Inflammatory macrophage (primary cell): ENCODE data around the gene OTUD7B.
"Not testable (repeated sequence)": the region's sequence is repeated elsewhere in the genome, so short reads cannot be mapped to it uniquely, and the experiment has no call there.

ENCODE experiments used
- DNase-seq, 2 donors: peaks; one replicate each; pipeline ENCODE4 v3.0.0-alpha.2; 2020 to 2022

Gene OTUD7B

DNA sequence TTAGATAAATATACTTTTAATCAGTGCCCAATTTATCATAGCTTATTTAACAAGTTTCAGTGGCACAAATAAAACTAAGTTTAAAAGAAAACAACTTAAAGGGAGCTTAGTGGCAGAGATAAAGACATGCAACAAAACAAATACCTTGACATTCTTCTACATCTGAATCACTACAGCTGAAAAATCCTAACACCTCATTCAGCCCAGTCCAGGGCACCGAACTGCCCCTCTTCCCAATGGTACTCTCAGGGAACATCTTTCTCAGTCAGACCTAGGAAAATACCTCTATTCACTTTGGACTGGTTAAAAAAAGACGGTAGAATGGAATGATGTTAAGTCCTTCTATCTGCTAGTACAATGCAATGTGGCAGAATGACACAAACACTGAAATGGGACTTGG is 8.3 kb downstream of the OTUD7B start:
- DNase-seq: no peak

DNA sequence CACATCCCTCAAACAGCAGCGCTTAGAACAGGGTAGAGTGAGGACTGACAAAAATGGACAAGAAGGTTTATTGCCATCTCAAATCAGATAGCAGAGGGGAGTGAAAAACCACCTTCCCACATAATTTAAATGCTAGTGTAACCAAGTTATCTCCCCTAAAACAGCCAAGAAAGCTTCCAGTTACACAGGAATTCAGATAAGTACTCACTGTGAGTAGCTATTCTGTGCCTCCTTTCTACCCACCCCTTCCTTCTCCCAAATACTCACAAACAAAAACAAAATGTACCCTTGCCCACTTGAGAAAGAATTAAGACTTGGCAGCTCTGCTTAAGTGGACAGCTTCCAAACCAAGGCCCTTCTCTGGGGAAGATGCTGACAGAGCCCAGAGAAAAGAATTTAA is 9.1 kb downstream of the OTUD7B start:
- DNase-seq: no peak

DNA sequence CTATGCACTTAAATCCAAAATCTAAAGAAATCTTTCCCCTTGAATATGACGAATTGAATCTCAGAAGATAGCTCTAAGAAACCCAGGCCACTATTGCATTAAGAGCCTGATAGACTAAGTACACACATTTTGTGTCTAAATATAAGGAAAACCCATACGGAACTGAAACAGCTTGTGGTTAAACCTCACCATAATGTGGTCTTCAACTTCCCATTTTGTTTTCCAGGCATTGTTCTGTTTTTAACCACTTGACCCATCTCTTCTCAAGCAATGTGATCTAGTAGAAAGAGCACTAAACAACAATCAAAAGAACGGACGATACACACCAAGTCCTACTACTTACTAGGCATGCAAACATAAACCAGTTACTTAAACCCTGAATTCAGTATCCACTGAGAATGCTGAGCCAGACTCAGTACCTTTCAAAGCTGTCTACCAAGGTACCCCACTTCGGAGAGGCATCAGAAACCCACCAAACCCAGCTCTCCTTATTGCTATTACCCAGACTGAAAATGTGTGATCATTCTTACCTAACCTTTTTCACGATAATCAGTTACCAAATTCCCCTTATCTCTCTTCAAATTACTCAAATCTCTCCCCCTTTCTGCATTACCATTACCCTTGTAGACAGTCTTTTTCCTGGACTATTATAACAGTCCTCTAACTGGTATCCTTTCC is 12.8 kb downstream of the OTUD7B start:
- DNase-seq: peak; percentile 88 to 95

DNA sequence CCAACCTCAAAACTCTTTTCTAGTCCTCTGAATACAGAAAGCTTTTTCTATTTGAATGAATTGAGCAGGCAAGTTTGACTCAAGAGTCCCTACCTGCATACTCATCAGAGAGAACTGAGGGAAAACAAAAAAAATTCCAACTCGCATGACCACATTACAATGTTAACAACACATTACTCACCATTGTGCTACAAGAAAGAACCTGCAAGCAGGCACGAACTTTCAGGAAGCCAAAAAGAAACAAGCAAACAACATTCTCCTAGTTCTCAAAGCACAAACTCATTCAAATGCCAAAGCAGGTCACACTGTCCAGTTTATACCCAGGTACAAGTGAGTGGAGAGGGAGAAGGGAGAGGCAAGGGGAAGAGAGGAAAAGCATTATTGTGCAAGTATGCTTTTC is 14.6 kb downstream of the OTUD7B start:
- DNase-seq: no peak

DNA sequence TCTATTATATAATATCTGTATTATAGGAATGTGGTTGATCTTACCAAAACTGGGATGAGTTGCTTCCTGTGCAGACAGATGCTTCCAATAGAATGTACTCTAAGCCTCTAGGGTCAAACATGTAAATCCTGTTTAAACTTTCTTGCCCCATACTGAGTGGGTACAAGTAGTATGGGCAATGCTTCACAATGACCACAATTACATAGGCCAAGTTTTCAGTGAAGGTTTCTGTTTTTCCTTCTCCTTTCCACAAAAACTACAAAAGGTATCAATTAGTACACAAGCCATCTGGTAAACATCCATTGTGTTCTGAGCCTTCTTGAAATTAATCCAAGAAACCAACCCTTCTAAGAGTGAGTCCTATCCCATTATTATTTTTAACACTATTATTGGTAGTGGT is 16.8 kb downstream of the OTUD7B start:
- DNase-seq: no peak

DNA sequence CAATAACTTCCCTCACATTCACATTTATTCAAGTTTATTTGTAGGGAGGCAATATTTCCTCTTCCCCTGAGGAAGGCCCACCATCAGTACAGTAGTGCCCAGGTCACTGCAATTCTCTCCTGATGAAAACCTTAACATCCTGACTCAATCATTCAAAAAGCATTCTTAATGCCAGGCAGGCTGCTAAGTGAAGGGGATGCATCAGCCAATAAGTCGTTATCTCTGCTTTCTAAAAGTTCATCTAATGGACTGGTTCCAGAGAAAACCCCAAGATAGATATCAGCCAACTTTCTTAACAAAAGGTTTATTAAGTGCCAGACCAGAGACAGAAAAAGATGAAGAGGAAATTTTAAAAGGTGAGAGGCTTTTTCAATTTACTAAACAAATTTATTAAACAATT is 17.3 kb downstream of the OTUD7B start:
- no peak for DNase-seq

DNA sequence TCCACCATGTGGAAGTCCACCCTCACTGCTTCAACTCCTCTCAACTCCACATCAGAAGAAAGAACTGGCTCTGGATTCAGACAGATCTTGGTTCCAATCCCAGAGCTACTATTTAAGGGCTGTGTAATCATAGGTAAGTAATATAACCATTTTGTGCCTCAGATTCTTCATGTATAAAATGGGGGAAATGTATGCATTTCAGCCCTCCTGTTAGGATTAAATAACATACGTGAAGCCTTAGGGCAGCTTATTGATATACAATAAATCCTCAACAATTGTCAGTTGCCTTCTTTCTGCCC is 23.3 kb downstream of the OTUD7B start:
- no peak for DNase-seq

DNA sequence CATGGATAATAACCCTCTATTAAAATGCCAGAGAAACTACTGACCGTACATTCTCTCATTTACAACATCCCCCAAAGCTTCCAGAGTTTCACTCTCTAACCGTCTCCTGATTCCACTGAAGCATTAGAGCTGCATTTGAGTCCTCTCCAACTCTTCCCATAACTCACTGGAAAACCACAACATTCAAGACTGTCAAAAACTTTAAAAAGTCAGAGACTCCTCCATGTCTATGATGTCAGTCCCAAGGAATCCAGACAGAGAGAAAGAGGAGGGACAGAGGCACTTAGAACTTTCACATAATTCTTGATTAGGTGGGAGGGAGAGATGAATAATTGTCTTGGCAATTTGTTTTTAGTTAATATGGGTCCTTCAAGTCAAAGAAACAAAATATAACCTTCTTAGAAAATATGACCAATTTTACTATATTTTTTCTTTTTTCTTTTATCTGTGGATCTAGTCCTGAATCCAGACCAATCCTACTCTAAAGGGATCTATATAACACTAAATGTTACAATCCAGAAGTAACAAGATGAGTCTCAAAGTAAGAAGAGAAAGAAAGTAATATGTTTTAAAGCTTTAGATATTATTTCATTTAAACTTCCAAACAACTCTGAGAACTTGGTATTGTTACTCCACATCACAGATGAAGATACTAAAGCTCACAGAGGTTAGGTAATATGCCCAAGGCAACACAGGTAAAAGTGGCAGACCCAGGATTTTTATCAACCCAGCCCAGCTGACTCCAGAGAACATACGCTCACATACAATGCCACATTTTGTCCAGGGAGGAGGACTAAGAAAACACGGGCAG is 23.8 kb downstream of the OTUD7B start:
- DNase-seq: no peak

DNA sequence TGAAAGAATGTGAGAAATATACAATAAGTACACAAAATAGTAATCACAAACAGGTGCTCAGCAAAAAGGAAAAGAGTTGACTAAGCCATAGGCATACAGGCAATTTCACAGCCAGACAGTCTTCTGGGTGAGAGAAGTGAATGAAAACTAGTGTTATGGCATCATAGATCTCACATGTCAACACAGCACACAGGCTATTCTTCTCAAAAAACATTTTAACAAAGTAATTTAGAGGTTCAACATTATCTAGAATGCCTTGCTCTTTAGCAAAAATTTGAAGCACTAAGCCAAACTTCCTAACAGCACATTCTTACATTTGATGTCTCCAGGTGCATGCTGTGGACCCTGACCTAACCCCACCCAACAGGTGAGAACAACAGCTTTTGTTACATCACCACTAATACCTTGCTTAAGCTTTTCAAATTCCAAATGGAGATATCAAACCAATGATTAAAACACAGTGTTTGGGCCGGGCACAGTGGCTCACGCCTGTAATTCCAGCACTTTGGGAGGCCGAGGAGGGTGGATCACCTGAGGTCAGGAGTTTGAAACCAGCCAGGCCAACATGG is 30.5 kb downstream of the OTUD7B start:
- no peak for DNase-seq

DNA sequence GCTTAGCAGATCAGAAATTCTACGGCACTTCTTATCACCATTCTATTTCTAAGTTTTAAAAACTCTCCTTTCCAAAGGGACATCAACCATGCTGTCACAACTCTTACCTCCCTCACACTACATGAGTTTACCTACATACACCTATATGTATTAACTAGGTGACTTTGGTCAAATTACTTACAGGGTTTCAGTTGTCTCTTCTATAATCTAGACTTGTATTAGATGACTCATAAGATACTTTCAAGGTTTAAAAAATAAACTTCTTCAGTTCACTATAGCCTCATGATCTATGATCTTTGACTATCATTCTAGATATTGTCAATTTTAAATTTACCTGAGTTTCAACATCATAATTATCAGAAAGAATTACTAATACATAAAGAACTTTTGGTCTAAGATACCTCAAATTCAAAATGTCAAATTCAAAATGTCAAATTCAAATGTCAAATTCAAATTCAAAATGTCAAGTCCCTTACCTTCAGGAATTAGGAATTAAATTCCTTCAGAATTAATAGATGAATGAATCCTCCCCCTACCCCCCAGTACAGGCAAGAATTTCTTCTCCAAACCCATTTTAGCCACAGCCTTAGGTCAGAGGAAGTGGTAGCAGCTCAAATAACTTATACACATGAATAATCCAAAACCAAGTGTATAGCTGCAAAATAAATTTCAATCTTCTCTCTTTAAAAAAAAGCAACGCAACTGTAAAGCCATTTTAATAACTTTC is 31.1 kb downstream of the OTUD7B start:
- no peak for DNase-seq

DNA sequence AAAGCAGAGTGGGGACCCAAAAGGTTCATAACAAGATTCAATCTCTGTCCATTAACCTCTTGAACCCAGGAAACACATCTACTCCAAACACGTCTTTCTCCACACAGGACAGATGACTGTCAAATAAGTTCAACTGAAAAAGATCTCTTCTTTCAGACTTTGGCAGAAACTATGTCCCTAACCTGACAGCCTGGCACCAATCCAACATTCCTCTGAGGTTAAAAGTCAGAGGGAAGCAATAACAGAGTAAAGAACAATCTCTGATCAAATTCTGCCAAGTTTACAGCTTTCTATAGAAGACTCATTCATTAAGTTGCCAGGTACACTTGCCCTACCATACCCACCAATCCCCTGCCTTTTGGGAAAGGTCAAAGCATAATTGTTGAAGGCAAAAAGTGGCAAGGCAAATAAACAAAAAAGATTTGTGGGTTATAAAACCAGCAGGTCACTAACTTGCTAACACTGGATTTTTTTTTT is 31.9 kb downstream of the OTUD7B start:
- DNase-seq: no peak

DNA sequence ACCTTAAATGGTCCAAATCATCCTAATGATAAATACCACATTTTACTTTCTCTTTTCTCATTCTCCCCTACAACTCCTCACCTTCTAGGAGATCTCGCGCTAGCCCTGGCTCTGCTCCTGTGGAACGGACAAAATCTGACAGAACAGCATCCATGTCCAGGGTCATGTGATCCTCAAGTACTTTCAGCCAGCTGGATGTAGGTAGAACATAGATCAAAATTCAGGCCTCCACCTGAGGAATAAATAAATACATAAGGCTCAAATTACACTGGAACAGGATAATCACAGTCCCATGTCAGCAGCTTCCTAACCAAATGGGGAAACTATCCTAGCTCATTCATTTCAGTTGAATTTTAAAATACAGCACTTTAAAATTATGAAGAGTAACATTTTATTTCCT is 33.2 kb downstream of the OTUD7B start:
- no peak for DNase-seq

DNA sequence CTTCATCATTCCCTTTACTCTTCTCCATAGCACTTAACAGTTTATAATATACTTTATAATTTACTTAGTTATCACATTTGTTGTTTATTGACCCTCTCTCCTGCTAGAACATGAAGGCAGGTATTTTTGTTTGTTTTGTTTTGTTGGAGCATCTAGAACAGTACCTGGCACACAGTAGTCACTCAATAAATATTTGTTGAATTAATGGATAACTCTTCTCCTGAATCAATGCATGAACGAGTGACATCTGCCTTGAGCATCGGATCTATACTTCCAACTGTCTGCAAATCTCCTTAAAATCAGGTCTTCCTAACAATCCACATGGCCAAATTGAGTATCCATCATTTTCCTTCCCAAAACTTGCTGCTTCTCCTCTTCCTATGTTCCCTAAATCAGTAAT is 38.0 kb downstream of the OTUD7B start:
- DNase-seq: no peak

DNA sequence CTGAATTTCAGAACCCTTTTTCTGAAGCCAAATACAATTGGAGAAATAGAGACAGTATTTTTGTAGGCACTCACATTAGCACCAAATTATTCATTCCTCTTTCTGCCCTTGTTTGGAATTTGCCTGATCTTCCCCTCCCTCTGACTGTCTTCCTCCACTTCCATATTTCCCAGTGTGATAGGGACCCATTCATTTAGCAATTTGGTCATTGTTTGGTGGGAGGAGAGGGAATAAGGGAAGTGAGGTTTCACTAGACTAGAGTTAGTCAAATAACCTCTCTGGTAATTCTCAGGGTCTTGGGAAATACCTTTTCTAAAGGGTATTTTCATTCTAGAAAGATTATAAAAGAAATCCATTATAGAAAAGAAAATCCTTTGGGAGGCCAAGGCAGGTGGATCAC is 42.9 kb downstream of the OTUD7B start:
- DNase-seq: peak; percentile 47 to 54

DNA sequence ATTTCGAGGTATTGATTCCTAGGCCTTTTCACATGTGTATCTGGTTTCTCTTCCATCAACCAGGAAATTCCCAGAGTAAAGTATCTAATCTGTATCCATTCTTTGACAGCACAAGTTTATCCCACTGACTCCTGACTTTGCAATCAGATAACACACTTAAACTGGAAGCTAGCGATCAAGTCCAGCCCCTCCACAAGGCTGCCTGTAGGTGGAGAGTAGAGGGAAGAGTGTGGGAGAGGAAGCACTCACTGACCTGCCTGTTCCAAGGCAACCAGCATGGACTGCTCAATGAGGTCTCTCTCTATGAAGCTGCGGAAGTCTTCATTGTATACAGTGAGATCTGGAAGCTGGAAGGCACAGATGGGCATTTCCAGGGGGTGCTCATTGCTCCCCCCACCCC is 43.5 kb downstream of the OTUD7B start:
- peak in 1 of 2 donors; percentile 38 for DNase-seq

DNA sequence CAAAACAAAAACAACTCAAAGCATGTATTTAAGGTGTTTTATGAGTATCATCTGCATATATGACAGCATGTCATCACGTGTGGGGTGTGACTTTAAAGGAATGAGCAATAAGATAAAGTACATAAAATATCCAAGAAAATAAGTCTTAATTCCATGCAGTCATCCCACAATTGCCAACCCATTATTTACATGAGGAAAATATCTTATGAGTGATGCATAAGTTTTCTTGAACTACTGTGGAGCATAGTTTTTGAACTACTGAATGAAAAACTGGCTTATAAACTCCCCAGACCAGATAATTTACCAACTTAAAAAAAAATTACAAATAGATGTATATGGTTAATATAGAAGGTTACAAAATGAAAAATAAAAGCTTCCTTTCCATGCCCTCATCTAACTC is 44.1 kb downstream of the OTUD7B start:
- no peak for DNase-seq

DNA sequence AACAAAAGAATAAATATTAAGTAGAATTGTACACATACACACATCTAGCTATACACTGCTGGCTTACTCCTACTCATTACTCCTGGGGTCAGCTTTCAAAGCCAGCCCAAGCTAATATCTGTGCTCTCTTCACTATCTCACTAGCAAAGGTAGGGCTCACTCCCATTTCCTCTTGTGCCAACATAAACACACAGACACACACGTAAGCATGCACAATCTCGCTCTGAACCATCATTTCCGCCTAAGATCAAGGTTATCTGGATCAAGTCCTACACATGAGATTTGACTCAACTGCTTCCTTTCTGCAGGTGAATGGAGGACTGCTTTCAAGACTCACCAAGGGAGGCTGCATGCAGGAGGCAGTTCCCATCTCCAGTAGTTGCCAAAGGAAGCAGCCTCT is 45.1 kb downstream of the OTUD7B start:
- no peak for DNase-seq

DNA sequence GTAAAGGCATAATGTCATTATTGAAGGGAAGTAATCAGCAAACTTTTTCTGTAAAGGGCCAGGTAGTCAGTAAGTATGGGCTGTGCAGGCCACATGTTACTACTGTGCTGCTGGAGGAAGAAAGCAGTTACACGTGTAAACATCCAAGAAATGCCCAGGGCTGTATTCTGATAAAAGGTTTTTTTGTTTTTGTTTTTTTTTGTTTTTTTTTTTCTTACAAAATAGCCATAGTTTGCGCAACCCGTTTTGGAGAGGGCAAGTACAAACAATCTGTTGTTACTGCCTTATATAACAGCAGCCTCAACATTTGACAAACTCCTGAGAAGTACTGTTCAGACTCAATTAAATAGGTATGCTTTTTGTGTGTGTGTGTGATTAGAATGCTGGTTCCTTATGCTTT is 47.2 kb downstream of the OTUD7B start:
- no peak for DNase-seq

DNA sequence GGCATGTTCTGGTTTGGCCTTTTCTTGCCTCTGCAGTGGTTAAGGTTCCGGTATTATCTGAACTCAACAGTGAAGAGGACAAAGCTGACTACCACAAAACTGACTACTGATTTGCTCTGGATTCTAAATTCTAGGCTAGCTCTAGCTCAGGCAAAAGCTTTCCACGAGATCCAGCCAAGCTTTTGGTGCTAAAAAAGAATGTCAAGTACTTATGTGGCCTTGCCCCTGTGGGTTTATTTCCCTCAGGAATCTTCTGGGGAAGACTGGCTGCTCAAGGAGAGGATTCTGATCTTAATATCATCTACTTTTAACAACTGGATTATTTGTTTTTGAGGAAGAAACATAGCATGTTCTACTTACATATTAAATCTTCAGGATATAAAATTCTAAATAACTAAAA is 47.8 kb downstream of the OTUD7B start:
- no peak for DNase-seq

DNA sequence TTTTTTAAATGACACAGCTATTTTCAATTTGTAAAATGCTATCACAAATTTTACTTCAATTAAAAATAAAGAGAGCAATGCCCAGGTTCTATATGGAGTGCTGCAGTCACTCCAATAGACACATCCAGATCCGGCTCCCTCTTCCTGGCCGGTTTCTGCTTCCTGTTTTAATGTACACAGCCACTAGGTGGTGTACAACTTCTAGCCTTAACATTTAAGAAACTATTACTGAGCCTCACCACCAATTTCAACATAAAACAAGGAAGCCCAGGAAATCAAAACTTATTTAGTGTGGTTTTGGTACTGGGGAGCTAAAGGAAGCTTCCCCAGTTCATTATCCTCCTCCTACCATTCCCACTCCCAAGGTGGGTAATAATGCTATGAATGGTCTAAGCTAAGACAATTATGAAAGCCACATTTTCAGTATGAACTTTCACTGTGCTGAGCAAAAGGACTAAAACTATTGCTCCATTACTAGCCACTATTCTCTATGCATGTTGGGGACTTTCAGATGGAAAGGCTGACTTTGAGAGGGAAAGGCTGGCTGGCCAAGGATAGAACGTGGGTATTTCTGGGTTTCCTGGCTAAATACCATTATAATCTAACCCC is 48.4 kb downstream of the OTUD7B start:
- DNase-seq: peak; percentile 84 to 93

DNA sequence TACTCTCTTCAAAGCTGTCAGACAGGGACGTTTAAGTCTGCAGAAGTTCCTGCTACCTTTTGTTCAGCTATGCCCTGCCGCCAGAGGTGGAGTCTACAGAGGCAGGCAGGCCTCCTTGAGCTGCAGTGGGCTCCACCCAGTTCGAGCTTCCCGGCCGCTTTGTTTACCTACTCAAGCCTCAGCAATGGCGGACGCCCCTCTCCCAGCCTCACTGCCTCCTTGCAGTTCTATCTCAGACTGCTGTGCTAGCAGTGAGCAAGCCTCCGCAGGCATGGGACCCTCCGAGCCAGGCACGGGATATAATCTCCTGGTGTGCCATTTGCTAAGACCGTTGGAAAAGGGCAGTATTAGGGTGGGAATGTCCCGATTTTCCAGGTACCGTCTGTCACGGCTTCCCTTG is 53.0 kb downstream of the OTUD7B start:
- not testable (repeated sequence) for DNase-seq

DNA sequence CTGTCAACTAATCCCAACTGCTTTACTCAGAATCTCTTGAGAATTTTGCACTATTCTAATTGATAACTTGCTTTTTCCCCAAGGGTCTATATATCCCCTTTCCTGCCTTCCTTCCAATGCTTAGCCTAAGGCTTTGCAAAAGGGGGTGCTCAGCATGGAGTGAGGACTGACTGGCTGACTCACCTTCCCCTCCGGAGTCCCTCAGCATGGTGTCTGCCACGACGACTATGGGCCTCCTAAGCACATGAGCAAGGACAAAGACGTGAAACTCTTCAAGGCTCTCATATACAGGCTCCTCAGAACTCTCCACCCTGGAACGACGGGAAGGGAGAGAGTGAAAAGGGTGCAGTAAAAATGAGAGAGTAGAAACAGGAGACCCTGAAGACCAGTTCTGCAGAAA is 60.6 kb downstream of the OTUD7B start:
- DNase-seq: no peak

DNA sequence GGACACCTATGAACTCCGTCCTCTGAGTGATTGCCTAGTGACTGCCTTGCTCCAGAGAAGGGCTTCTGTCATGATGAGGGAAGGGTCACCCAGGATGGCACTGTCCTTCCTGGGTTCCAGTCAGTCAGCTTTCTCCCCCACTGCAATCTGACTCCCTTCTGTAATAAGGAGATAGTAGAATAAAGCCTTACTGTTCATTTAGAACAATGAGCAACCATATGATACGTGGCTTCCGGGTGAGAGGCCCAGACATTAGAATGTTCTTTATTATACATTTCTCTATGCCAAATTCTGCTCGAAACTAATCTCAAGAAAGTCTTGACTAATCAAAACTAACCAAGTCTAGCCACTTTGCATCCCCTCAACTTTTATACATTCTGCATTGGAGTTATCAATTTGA is 65.3 kb downstream of the OTUD7B start:
- DNase-seq: no peak
